ENCODE measurements around the gene PAX1.

PAX1 gene

DNA sequence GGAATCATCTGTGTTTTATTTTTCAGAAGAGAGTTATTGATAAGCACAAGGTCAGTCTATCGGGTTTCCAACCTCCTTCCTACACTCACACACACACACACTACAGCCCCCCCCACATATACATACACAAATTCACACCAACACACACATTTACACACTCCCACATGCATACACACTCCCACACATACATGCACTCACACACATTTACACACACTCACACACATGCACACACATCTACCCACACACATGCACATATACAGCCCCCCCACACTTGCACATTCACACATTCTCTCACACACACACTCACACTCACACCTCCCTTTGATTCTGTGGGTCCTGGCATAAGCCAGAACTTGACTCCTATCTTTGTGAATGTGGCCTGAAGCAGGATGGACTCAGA is 34.5 kb upstream of the PAX1 start:
- TF ChIP-seq, protein P1, sequence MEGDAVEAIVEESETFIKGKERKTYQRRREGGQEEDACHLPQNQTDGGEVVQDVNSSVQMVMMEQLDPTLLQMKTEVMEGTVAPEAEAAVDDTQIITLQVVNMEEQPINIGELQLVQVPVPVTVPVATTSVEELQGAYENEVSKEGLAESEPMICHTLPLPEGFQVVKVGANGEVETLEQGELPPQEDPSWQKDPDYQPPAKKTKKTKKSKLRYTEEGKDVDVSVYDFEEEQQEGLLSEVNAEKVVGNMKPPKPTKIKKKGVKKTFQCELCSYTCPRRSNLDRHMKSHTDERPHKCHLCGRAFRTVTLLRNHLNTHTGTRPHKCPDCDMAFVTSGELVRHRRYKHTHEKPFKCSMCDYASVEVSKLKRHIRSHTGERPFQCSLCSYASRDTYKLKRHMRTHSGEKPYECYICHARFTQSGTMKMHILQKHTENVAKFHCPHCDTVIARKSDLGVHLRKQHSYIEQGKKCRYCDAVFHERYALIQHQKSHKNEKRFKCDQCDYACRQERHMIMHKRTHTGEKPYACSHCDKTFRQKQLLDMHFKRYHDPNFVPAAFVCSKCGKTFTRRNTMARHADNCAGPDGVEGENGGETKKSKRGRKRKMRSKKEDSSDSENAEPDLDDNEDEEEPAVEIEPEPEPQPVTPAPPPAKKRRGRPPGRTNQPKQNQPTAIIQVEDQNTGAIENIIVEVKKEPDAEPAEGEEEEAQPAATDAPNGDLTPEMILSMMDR (conservative IDR thresholded peaks at IDR 0.05; ENCODE audit: low read depth, low read length) = no peak
- DNase-seq (ENCODE audit: low read depth) = no peak
- H3K4me3 ChIP-seq (ENCODE audit: low read length) = no peak overlapping the region

DNA sequence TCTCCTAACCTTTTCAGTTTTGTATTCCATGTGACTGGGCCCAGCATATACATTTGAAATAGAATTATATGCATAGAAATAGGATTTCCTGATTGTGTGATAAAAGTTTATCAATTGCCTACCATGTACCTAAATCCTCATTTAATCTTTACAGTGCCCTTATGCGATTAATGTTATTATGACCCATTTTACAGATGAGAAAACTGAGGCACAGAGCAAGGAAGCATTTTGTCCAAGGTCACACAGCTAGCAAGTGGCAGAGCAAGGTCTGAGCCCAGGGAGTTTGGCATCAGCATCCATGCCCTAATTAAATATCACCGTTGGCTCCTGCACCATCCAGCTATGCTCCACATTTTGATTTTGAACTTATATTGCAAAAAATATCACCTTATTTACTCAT is 28.2 kb upstream of the PAX1 start:
- no peak overlapping the region for H3K4me3 ChIP-seq (ENCODE audit: low read length)
- TF ChIP-seq, protein P1 (conservative IDR thresholded peaks at IDR 0.05; ENCODE audit: low read depth, low read length) = no peak
- DNase-seq (ENCODE audit: low read depth) = no peak

DNA sequence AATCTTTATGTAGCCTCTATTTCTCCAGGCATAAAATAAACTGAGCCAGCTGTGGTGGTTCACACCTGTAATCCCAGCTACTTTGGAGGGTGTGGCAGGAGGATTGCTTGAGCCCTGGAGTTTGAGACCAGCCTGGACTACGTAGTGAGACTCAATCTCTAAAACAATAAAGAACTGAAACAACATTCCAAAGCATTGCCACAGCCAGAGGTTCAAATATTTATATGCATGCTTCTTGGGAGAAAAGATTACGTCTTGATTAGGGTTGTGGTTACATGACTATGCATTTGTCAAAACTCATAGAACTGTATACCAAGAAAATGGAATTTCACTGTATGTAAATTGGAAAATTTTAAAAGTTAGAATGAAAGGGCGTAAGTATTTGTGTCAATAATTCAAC is 27.7 kb upstream of the PAX1 start:
- DNase-seq (ENCODE audit: low read depth) = no peak
- TF ChIP-seq, protein P1 (conservative IDR thresholded peaks at IDR 0.05; ENCODE audit: low read depth, low read length) = no peak

DNA sequence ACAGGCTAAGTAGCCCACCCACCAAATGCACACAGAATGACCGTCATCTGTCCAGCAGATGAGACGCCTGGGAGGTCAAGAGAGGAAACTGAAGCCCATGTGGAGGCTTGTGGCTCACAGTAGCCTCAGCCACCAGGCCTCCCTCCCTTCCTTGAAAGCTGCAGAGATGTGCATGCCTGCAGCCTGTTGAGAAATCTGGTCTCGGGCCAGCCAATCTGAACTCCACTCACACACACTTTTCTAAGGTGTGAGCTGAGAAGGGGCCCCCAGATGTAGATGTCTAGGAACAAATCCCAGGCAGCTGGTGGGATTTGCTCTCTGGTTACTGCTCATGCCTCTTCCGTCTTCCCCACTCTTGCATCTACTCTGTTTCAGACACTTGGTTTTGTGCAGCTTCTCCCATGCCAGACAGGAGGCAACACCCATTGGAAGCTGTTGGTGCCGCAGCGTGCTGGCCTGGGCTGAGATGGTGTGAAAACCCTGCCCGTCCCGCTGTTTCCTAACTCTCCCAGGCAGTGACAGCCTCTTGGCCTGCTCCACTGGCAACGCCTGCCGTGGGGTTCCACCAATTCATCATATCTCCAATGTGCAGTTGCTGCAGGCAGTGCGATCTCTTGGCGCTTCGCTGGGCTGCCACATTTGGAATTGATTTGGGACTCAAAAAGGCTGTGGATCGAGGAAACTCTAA is 24.1 kb upstream of the PAX1 start:
- TF ChIP-seq, protein P1 (conservative IDR thresholded peaks at IDR 0.05; ENCODE audit: low read depth, low read length) = no peak
- no peak overlapping the region for H3K4me3 ChIP-seq (ENCODE audit: low read length)
- DNase-seq (ENCODE audit: low read depth) = no peak

More for the DNA sequence above, 27.7 kb upstream of the PAX1 start:
- no peak overlapping the region for H3K4me3 ChIP-seq (ENCODE audit: low read length)

DNA sequence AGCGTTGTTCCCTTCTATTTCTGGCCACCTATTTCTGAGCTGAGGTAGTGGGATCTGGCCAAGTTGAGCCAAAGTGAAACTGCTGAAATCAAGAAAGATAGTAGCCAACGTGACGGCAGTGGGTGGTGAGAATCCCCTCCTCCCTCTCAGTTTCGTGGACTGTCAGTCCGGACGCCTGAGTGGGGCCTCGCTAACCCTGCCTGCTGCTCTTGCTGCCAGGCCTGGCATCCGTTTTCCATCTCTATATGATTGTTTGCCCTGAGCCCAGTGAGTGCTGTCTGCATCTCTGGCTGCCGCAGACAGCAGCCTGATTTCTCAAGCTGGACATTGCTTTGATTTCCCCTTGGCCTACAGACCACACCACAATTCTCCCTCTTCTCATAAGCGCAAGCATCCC is 23.5 kb upstream of the PAX1 start:
- no peak for DNase-seq (ENCODE audit: low read depth)
- TF ChIP-seq, protein P1 (conservative IDR thresholded peaks at IDR 0.05; ENCODE audit: low read depth, low read length) = no peak
- no peak overlapping the region for H3K4me3 ChIP-seq (ENCODE audit: low read length)

DNA sequence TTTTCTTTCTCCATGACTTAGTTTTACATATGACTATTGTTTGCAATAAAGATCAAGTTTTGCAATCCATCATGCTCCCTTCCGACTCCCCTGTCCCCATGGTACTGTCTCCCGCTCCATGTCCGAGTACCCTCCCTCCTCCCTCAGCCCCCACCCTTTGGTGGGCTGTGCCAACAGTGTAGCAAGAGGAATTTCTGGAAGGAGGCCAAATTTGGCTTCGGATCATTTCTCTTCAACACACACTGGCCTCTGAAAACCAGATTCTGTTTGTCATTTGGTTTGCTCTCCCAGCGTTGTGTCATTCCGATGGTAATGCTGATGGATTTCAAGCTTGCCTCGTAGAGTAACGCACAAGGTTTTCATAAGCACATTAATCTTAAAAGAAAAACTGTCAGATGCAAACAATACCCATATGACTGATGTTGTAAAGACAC is 22.9 kb upstream of the PAX1 start:
- no peak for DNase-seq (ENCODE audit: low read depth)
- TF ChIP-seq, protein P1 (conservative IDR thresholded peaks at IDR 0.05; ENCODE audit: low read depth, low read length) = no peak
- H3K4me3 ChIP-seq (ENCODE audit: low read length) = no peak overlapping the region

DNA sequence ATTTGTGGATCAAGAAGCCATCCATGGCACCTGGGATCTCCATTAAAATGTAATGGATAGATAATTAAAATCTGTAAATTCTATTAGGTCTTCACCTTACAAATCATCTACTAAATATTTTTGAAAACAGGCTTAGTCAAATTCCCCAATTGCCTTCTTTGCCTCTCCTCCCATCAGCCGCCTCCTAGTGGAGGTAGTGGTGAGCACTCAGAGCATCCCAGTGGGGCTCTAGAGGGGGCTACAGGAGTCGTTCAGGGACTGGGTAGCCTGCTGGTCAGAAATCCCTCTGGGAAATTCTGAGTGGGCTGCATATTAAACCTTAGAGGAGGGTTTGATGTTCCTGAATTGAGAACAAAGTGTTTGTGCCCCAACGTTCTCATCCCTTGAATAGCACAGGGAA is 20.8 kb upstream of the PAX1 start:
- H3K4me3 ChIP-seq (ENCODE audit: low read length) = no peak overlapping the region
- DNase-seq (ENCODE audit: low read depth) = no peak
- TF ChIP-seq, protein P1 (conservative IDR thresholded peaks at IDR 0.05; ENCODE audit: low read depth, low read length) = no peak

Data from retinal pigment epithelial cell (primary cell).